Spinal cord (tissue), 10 donors: ENCODE measurements around the gene TBC1D4. TPM values are rescaled to one million over a fixed set of nuclear protein-coding genes. Genes with fewer than 3 reads are reported as not detected.
"Not testable (repeated sequence)": the region's sequence is repeated elsewhere in the genome, so short reads cannot be mapped to it uniquely, and the experiment has no call there.

Experiments used
- DNase-seq, 6 donors: peaks; one replicate each; pipeline versions ENCODE4 v3.0.0 to v3.0.0-alpha.2; 2013 to 2015; ENCODE audit warnings: low spot score in 6 of 6, low read depth in 4 of 6
- H3K27ac ChIP-seq: one replicate; pipeline ENCODE4 v1.5.1; 2013; ENCODE audit warnings: low read depth, low read length, control low read depth
- H3K27me3 ChIP-seq: one replicate; pipeline ENCODE4 v1.6.1; 2013; ENCODE audit warnings: low read length; ENCODE audit not compliant: control insufficient read depth, insufficient read depth
- H3K36me3 ChIP-seq: one replicate; pipeline ENCODE4 v1.6.1; 2013; ENCODE audit warnings: low read length; ENCODE audit not compliant: control insufficient read depth, insufficient read depth
- H3K4me1 ChIP-seq: one replicate; pipeline ENCODE4 v1.6.1; 2013; ENCODE audit warnings: low read length; ENCODE audit not compliant: control insufficient read depth, insufficient read depth
- H3K4me3 ChIP-seq: one replicate; pipeline ENCODE4 v1.5.1; 2013; ENCODE audit warnings: low read depth, low read length, control low read depth
- H3K9me3 ChIP-seq: one replicate; pipeline ENCODE4 v1.6.1; 2013; ENCODE audit warnings: low read length; ENCODE audit not compliant: control insufficient read depth, insufficient read depth
- WGBS: methylation state at CpG from one replicate; pipeline ENCODE4 v1.1.5; 2013; ENCODE audit warnings: missing lambda C conversion rate; ENCODE audit not compliant: insufficient coverage; 5-methylcytosine and 5-hydroxymethylcytosine counted together
- polyA plus RNA-seq, 2 donors: library from polyadenylated mRNA; unstranded; fragments of 120-200 nt; gene quantifications; one replicate each; pipeline ENCODE4 v1.2.1, GENCODE V29; 2013; ENCODE audit not compliant: insufficient read length in 2 of 2
- total RNA-seq, 2 donors: library from RNA; depleted of rRNA in 1 of 2; stranded (reverse); fragments of 120-200 nt in 1 of 2; fragments of >200 nt in 1 of 2; gene quantifications; one replicate each; pipeline versions ENCODE4 v1.2.3 to v1.2.4, GENCODE V29; 2013 to 2014
- donor health status: healthy.

TBC1D4 gene
- total and polyA plus RNA-seq, 4 donors = 11.1 to 19.2 (median 13.1) TPM

DNA sequence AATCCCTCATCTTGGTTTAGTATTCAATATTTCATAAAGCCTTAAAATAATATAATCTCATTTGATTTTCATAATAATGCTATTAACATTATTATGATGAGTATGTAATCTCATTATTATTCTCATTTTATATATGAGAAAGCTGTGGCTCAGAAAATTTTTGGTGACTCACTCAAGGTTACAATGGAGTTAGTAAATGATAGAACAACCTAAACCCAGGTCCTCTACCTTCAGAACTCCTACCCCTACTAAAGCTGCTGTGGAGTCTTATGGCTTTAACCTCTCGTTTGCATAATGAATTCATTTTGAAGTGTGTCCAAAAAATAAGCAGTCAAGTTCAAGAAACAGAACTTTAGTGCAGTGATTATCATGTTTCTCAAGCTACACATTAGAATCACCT, 226.3 kb downstream of the TBC1D4 start:
- no peak overlapping the region for H3K27ac ChIP-seq
- H3K9me3 ChIP-seq = no peaks in the 10 kb centered on the region
- H3K27me3 ChIP-seq = no peaks in the 10 kb centered on the region
- H3K4me1 ChIP-seq = no peaks in the 10 kb centered on the region
- WGBS = no CpG with 5 or more reads among the region's 1 CpG
- no peaks in the 10 kb centered on the region for H3K36me3 ChIP-seq
- peak in 1 of 6 donors; percentile 20 for DNase-seq
- H3K4me3 ChIP-seq = no peak overlapping the region

- Histone ChIP-seq H3K27ac (no peak overlapping the region), H3K4me1 (no peaks in the 10 kb centered on the region), H3K9me3 (no peaks in the 10 kb centered on the region), H3K36me3 (no peaks in the 10 kb centered on the region), H3K27me3 (no peaks in the 10 kb centered on the region), H3K4me3 (no peak overlapping the region)
- DNase-seq = peak in 1 of 6 donors; percentile 45
- 82% methylated on average over 3 of the region's 6 CpGs for WGBS
Observed at GRCh38 chr13:75255147-75255546, 226.8 kb downstream of the TBC1D4 start.

- WGBS = no CpG with 5 or more reads among the region's 4 CpGs
- DNase-seq = no peak
- Histone ChIP-seq H3K9me3 (no peaks in the 10 kb centered on the region), H3K27ac (no peak overlapping the region), H3K4me1 (no peaks in the 10 kb centered on the region), H3K4me3 (no peak overlapping the region), H3K27me3 (no peaks in the 10 kb centered on the region), H3K36me3 (no peaks in the 10 kb centered on the region)
Observed at GRCh38 chr13:75251188-75251587, 230.8 kb downstream of the TBC1D4 start.

- H3K4me3 ChIP-seq = no peak overlapping the region
- H3K9me3 ChIP-seq = no peaks in the 10 kb centered on the region
- no peaks in the 10 kb centered on the region for H3K4me1 ChIP-seq
- H3K27me3 ChIP-seq = no peaks in the 10 kb centered on the region
- no CpG with 5 or more reads among the region's 7 CpGs for WGBS
- no peaks in the 10 kb centered on the region for H3K36me3 ChIP-seq
- no peak for DNase-seq
- no peak overlapping the region for H3K27ac ChIP-seq
Observed at GRCh38 chr13:75250526-75251178, 231.3 kb downstream of the TBC1D4 start.

GRCh38 chr13:75245578-75245977, 236.4 kb downstream of the TBC1D4 start:
- H3K27me3 ChIP-seq, H3K4me1 ChIP-seq, H3K36me3 ChIP-seq, H3K9me3 ChIP-seq, H3K4me3 ChIP-seq, DNase-seq, H3K27ac ChIP-seq: not testable (repeated sequence)
- 100% methylated on average over 1 of the region's 5 CpGs for WGBS

DNA sequence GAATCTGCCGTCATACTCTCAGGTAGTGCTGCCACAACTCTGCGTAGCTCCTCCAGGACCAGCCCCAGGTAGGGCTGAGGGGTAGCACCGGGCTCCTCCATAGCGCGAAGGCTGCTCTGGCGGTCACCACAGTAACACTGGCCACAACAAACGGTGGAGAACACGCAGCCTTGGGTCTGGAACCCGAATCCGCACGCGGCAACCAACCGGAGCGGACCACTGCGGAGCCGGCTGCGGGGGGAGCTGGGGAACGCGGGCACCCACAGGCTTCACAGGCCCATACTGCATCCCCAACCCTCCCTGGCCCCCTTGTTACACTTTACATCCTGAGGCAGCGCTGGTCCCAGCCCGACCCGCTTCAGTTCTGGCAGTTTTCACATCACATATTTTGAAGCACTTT, 241.7 kb downstream of the TBC1D4 start:
- not testable (repeated sequence) for DNase-seq, H3K36me3 ChIP-seq, H3K27me3 ChIP-seq, H3K9me3 ChIP-seq, H3K4me3 ChIP-seq, H3K27ac ChIP-seq, H3K4me1 ChIP-seq
- 78% methylated on average over 20 of the region's 22 CpGs for WGBS

DNA sequence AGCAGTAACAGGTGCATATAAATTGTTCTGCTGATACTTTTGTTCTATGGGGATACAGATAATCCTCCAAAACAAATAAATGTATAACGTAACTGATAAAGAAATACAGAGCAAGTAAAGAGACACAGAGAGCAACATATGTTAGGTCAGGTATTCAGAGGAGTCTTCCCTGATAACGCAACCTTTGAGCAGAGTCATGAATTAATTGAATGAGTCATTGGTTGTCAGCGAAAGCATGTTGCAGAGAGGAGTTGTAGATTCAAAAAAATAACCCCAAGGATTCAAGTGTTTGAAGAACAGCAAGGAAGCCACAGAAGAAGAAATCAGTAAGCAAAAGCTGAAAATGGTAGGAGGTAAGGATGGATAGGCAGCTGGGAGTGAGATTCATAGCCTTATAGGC, 245.2 kb downstream of the TBC1D4 start:
- no peaks in the 10 kb centered on the region for H3K9me3 ChIP-seq
- H3K4me3 ChIP-seq = no peak overlapping the region
- H3K36me3 ChIP-seq = no peaks in the 10 kb centered on the region
- 90% methylated on average over 3 of the region's 3 CpGs for WGBS
- no peak overlapping the region for H3K27ac ChIP-seq
- no peaks in the 10 kb centered on the region for H3K27me3 ChIP-seq
- no peak for DNase-seq
- no peaks in the 10 kb centered on the region for H3K4me1 ChIP-seq

Other genes starting within 250 kb of the TBC1D4 start
- gene COMMD6, start 55.7 kb upstream of the TBC1D4 start, total RNA-seq = 100 to 1,000 TPM in 1 of 2 donors, 10 to 100 TPM in 1; 92.6 to 234 TPM
- 100 to 1,000 TPM; 188 to 209 TPM for gene COMMD6, start 55.7 kb upstream of the TBC1D4 start, polyA plus RNA-seq
- 10 to 100 TPM; 31.6 to 47.4 TPM for gene UCHL3, start 67.6 kb upstream of the TBC1D4 start, total RNA-seq
- 10 to 100 TPM; 32.1 to 32.2 TPM for gene UCHL3, start 67.6 kb upstream of the TBC1D4 start, polyA plus RNA-seq
- gene LMO7, start 154.2 kb upstream of the TBC1D4 start, total RNA-seq = 10 to 100 TPM; 24.3 to 32.0 TPM
- 10 to 100 TPM; 10.8 to 16.4 TPM for gene LMO7, start 154.2 kb upstream of the TBC1D4 start, polyA plus RNA-seq